CMK (cell line): ENCODE results near the gene ADCY9.
"Not testable (repeated sequence)": the region's sequence is repeated elsewhere in the genome, so short reads cannot be mapped to it uniquely, and the experiment has no call there.

Experiments
- DNase-seq: peaks from one replicate; pipeline ENCODE4 v3.0.0-alpha.2; 2010; ENCODE audit warnings: low read depth

The ADCY9 gene

DNA sequence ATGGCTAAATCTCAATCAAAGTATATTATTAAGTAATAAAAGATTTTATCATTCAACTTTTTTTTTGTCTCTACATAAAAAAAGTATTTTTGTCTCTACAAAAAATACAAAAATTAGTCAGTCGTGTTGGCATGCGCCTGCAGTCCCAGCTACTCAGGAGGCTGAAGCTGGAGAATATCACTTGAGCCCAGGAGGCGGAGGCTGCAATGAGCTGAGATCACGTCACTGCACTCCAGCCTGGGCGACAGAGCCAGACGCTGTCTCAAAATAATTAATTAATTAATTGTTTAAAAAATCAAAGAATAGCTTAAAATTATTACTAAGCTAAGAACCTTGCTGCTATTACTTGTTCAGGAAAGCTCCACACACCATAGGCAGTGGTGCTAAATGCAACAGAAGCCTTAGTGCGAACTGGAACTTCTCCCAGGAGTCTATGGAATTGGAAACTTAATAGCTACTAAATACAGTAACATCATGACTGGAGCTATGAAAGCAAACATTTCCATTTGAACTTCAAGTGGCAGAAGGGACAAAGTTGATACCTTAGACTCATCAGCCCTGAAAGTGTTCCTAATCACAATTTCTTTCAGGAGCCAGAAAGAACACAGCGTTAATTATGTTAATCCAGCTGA lies 22.6 kb downstream of the ADCY9 start:
- DNase-seq: no peak

- DNase-seq: no peak
Measured at GRCh38 chr16:4092547-4093265, 23.5 kb downstream of the ADCY9 start.

- DNase-seq: no peak
Measured at GRCh38 chr16:4091240-4092012, 24.8 kb downstream of the ADCY9 start.

GRCh38 chr16:4090351-4090851 lies 25.8 kb downstream of the ADCY9 start:
- DNase-seq: no peak

- no peak for DNase-seq
Measured at GRCh38 chr16:4089811-4090301, 26.4 kb downstream of the ADCY9 start.

GRCh38 chr16:4089251-4089810 lies 26.9 kb downstream of the ADCY9 start:
- no peak for DNase-seq

DNA sequence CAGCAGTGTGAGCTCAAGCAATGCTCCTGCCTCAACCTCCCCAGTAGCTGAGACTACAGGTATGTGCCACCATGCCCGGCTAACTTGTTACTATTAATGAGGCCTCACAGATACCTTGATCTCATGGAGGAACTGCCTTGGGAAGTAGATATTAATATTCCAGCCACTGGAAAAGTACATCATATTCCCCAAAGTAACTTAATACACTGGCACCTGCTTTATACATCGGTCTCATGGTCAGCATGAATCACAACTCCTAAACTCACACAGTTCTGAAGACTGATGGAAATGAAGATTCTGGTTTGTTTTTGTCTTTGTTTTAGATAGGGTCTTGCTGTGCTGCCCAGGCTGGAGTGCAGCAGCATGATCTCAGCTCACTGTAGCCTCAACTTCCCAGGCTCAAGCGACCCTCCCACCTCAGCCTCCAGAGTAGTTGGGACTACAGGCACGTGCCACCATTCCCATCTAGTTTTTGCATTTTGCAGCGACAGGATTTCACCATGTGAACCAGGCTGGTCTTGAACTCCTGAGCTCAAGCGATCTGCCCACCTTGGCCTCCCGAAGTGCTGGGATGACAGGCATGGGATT lies 28.2 kb downstream of the ADCY9 start:
- DNase-seq: no peak

GRCh38 chr16:4087099-4087885 lies 28.9 kb downstream of the ADCY9 start:
- no peak for DNase-seq

DNA sequence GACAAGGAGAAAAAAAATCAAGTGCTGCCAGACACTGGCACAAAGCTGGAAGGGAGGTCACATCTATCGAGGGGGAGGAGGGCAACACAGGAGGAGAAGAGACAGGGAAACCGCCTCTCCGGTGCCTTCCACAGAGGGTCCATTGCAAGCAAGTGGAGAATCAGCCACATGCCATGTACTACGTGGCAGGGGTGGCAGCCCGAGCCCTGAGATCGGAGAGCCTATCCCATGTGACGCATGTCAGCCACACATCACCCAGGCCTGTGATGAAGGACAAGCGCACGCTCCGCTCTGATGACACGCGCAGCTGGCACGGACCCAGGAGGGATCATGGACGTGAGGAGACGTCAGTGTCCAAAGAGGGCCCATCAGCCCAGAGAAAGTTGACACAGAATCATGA lies 30.1 kb downstream of the ADCY9 start:
- DNase-seq: no peak

- DNase-seq: no peak
Measured at GRCh38 chr16:4085405-4085970, 30.8 kb downstream of the ADCY9 start.

DNA sequence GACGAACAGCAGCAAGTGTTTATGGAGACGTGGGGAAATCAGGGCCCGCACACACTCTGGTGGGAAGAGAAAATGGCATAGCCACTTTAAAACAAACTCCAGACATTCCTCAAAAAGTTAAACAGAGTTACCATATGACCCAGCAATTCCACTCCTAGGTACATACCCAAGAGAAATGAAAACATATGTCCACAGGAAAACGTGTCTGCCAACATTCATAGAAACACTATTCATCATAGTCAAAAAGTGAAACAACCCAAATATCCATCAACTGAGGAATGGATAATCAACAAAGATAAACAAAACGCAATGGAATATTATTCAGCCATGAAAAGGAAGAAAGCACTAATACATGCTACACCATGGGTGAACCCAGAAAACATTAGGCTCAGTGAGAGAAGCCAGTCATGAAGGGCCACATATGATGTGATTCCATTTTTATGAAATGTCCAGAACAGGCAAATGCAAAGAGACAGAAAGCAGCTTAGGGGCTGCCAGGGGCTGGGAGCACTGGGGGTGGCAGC lies 32.8 kb downstream of the ADCY9 start:
- DNase-seq: no peak

- DNase-seq: no peak
Measured at GRCh38 chr16:4082474-4083044, 33.7 kb downstream of the ADCY9 start.

DNA sequence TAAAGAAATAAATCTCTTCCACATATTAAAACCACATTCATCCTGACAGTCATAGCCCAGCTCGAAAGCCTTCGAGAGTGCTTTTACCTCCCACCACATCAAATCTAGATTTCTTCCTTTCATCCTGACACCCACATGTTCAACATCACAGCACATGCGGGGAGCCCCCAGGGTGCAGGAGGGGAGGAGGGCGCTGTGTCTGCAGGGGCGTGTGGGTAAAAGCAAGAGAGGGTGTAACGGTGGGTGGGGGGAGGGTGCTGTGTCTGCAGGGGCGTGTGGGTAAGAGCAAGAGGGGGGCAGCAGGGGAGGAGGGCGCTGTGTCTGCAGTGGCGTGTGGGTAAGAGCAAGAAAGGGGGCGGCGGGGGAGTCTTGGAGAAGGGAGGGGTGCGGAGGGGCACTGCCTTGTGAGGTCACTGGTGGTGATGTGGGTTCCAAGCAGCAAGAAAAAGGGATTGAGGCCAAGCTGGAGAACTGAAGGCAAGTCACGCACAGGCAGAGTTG lies 34.7 kb downstream of the ADCY9 start:
- DNase-seq: no peak

DNA sequence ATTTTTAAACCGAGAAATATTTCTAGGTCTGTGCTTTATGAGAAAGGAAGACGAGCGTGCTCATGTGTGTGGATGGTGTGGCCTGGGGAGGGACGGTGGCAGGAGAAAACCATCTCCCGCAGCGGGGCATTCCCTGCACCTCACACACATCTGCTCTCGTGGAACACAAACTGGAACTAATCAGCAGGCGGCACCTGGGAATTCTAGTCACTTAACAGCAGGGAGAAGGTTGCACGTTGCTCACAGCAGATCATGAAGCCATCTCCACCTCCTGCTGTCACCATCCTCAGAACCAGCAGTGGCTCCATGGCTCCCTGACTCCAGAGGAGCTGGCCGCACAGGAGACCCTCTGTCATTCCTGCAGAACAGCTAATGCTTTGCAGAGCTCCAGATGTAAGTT lies 35.2 kb downstream of the ADCY9 start:
- no peak for DNase-seq

DNA sequence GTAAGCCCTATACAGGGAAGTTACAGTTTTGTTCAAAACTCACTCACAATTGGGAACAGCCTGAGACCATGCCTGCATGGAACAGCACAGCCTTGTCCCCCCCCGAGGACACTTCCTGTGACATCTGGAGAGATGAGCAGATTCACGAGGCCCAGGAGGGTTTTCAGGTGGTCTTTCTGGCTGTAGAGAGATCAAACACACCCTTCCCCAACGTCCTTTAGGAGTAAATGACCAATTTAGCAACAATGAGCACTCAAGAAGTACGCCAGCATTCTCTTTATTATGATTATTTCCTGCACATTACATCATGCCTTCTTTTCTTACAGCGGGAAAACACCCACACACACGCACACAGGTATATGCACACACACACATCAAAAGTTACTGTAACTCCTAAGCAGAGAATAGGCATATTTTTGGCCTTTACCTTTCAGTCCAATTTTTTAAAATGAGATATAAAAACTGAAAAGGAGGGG lies 39.0 kb downstream of the ADCY9 start:
- DNase-seq: no peak

GRCh38 chr16:4075534-4075933 lies 40.7 kb downstream of the ADCY9 start:
- no peak for DNase-seq

GRCh38 chr16:4073150-4073549 lies 43.1 kb downstream of the ADCY9 start:
- DNase-seq: not testable (repeated sequence)

GRCh38 chr16:4071686-4072561 lies 44.3 kb downstream of the ADCY9 start:
- DNase-seq: no peak

DNA sequence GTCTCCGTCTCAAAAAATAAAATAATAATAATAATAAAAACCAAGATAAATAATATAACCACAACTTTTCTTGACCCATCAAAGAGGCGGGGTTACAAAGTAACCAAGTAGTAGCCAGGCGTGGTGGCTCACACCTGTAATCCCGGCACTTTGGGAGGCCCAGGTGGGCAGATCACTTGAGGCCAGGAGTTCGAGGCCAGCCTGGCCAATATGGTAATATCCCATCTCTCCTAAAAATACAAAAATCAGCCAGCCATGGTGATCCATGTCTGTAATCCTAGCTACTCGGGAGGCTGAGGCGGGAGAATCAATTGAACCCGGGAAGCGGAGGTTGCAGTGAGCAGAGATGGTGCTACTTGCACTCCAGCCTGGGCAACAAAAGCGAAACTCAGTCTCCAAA lies 45.3 kb downstream of the ADCY9 start:
- no peak for DNase-seq
